Transverse colon (tissue), 4 donors: ENCODE results near the gene GPN1.

Source experiments
- CTCF ChIP-seq, 5 experiments: fragments of 200-600 bp in 3 of 5; fragments of 450-650 bp in 2 of 5; sonication (generic) in 3 of 5; IDR thresholded peaks; 1 replicate in 2 of 5; 2 replicates in 3 of 5; pipeline ENCODE4 v1.5.1; 2016 to 2017; ENCODE audit warnings: antibody characterized with exemption in 5 of 5, inconsistent platforms in 3 of 5, mild to moderate bottlenecking in 2 of 5, moderate library complexity in 1 of 5
- EP300 ChIP-seq: sonication (generic); formaldehyde crosslinking; IDR thresholded peaks from one replicate; pipeline ENCODE4 v1.6.1; 2017; ENCODE audit warnings: antibody characterized with exemption, low read depth
- POLR2A ChIP-seq: fragments of 450-650 bp; IDR thresholded peaks from one replicate; pipeline ENCODE4 v1.6.1; 2016; ENCODE audit warnings: antibody characterized with exemption, mild to moderate bottlenecking, moderate library complexity
- POLR2AphosphoS5 ChIP-seq, 3 donors: sonication (generic); formaldehyde crosslinking; IDR thresholded peaks; one replicate each; pipeline ENCODE4 v1.6.1; 2016; ENCODE audit warnings: antibody characterized with exemption in 3 of 3

- TF ChIP-seq CTCF (IDR thresholded peaks at IDR 0.05) = no peak
- no peak for TF ChIP-seq POLR2AphosphoS5 (IDR thresholded peaks at IDR 0.05)
- TF ChIP-seq POLR2A = no peak
- no peak for TF ChIP-seq EP300
Observed at GRCh38 chr2:27591745-27592144, 37.1 kb upstream of the GPN1 start.
